Measurements from ENCODE around the gene KRTAP6-3.

The KRTAP6-3 gene

DNA sequence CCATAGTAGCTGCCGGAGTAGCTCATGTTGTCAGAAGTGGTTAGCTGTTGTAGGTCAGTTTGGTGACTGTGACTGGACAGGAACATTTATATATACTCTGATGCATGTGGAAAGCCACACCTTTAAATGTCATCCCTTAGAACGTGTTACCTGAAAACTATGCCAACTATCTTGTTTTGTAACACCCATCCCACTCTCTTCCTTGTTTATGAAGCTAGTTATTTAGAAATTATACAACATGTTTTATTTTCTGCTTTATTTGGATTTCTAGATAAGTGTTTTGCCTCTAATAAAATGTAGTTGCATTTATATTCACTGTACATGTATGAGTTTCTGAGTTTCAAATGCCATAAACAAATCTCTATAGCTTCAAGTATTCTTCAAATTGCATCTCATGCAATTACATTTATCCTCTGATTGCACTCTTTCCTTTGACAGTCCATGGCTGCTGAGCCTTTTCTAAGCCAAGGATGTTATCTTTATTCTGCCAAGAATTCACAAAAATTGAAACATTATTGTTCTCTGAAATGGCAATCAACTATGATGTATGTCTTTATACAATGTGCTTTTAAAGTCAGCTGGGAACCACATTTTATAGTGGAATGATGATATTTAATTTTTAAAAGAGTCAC, 30.9 kb upstream of the KRTAP6-3 start, which contains the start of gene KRTAP19-7:
Gene KRTAP19-7 (minus strand): TSS at position 51 of the 632 bp plus-strand sequence. CDS start 25 bp downstream, at position 26.
- Histone ChIP-seq H3K9me3 (ENCODE audit: insufficient read depth, low read length) (no peaks in the 10 kb centered on the region), H3K9ac (ENCODE audit: low read length) (no peak within 1 kb of the TSS), H3F3A (ENCODE audit: insufficient read depth) (no peaks in the 10 kb centered on the region), H2AFZ (ENCODE audit: low read depth, low read length, severe bottlenecking) (no peak within 1 kb of the TSS), H3K36me3 (ENCODE audit: low read length) (no peaks in the 10 kb centered on the region), H3K79me2 (ENCODE audit: insufficient read depth, low read length) (no peaks in the 10 kb centered on the region), H3K27me3 (ENCODE audit: low read length) (no peaks in the 10 kb centered on the region), H3K9me2 (replicated peaks; ENCODE audit: insufficient read depth, low read length) (no peaks in the 10 kb centered on the region), H3K27ac (ENCODE audit: low read depth, low read length) (no peak within 1 kb of the TSS), H3K4me3 (ENCODE audit: insufficient read depth, low read length, poor library complexity, severe bottlenecking) (no peak within 1 kb of the TSS), H4K20me1 (ENCODE audit: low read depth, low read length) (no peaks in the 10 kb centered on the region), H3K4me2 (ENCODE audit: low read depth, low read length, poor library complexity, severe bottlenecking) (no peak within 1 kb of the TSS)
- TF ChIP-seq EZH2phosphoT487 (conservative IDR thresholded peaks at IDR 0.05; ENCODE audit: low read length), result no peak
- TF ChIP-seq, protein P1, sequence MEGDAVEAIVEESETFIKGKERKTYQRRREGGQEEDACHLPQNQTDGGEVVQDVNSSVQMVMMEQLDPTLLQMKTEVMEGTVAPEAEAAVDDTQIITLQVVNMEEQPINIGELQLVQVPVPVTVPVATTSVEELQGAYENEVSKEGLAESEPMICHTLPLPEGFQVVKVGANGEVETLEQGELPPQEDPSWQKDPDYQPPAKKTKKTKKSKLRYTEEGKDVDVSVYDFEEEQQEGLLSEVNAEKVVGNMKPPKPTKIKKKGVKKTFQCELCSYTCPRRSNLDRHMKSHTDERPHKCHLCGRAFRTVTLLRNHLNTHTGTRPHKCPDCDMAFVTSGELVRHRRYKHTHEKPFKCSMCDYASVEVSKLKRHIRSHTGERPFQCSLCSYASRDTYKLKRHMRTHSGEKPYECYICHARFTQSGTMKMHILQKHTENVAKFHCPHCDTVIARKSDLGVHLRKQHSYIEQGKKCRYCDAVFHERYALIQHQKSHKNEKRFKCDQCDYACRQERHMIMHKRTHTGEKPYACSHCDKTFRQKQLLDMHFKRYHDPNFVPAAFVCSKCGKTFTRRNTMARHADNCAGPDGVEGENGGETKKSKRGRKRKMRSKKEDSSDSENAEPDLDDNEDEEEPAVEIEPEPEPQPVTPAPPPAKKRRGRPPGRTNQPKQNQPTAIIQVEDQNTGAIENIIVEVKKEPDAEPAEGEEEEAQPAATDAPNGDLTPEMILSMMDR (IDR thresholded peaks at IDR 0.05; ENCODE audit: insufficient read depth, low read length, poor library complexity, severe bottlenecking), result no peak

DNA sequence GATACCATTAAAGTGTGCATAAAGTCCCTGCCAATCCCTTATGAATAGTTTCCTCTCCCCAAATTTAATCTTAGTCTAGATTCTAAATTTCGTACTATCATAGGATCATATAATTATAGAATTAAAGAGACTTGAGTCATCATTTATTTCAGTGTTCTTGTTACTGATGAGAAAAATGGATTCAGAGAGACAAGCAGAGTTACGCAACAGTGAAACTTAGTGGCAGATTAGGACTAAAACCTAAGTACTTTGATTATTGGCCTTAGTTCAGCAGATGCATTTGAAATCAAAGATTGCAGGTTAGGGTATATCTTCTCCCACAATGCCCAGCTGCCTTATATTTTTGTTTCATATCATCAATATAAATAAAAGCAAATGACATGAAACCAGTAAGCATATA, 30.3 kb upstream of the KRTAP6-3 start:
- no peaks in the 10 kb centered on the region for H3K79me2 ChIP-seq (ENCODE audit: insufficient read depth, low read length)
- no peaks in the 10 kb centered on the region for H4K20me1 ChIP-seq (ENCODE audit: low read depth, low read length)
- no peaks in the 10 kb centered on the region for H3K27me3 ChIP-seq (ENCODE audit: low read length)
- no peaks in the 10 kb centered on the region for H3K9me3 ChIP-seq (ENCODE audit: insufficient read depth, low read length)
- no peak overlapping the region for H3K4me2 ChIP-seq (ENCODE audit: low read depth, low read length, poor library complexity, severe bottlenecking)
- no peak overlapping the region for H3K4me3 ChIP-seq (ENCODE audit: insufficient read depth, low read length, poor library complexity, severe bottlenecking)
- no peak overlapping the region for H3K9ac ChIP-seq (ENCODE audit: low read length)
- H3F3A ChIP-seq (ENCODE audit: insufficient read depth), result no peaks in the 10 kb centered on the region
- H3K27ac ChIP-seq (ENCODE audit: low read depth, low read length), result no peak overlapping the region
- H3K9me2 ChIP-seq (replicated peaks; ENCODE audit: insufficient read depth, low read length), result no peaks in the 10 kb centered on the region
- no peaks in the 10 kb centered on the region for H3K36me3 ChIP-seq (ENCODE audit: low read length)
- H2AFZ ChIP-seq (ENCODE audit: low read depth, low read length, severe bottlenecking), result no peak overlapping the region
- TF ChIP-seq, protein P1 (IDR thresholded peaks at IDR 0.05; ENCODE audit: insufficient read depth, low read length, poor library complexity, severe bottlenecking), result no peak
- no peak for TF ChIP-seq EZH2phosphoT487 (conservative IDR thresholded peaks at IDR 0.05; ENCODE audit: low read length)

DNA sequence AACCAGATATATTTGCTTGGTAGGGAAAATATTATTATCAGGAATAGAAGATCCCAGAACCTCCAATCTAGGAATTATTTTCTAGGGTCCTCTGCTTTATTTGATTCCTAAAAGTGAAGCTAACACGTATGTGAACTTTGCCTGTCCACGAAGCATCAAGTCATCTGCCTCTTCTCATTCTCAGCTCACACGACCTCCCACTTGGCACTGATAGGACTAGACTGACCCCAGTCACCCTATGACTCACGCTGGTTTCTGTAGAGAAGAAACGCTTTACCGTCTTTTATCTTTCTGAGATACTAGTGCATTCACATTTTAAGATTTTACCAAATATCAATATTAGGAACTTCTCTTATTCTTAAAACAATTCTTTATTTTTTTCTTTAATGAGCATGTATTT, 29.2 kb upstream of the KRTAP6-3 start:
- Histone ChIP-seq H3K4me2 (ENCODE audit: low read depth, low read length, poor library complexity, severe bottlenecking) (no peak overlapping the region), H3F3A (ENCODE audit: insufficient read depth) (no peaks in the 10 kb centered on the region), H3K27ac (ENCODE audit: low read depth, low read length) (no peak overlapping the region), H2AFZ (ENCODE audit: low read depth, low read length, severe bottlenecking) (no peak overlapping the region), H3K27me3 (ENCODE audit: low read length) (no peaks in the 10 kb centered on the region), H3K4me3 (ENCODE audit: insufficient read depth, low read length, poor library complexity, severe bottlenecking) (no peak overlapping the region), H4K20me1 (ENCODE audit: low read depth, low read length) (no peaks in the 10 kb centered on the region), H3K36me3 (ENCODE audit: low read length) (no peaks in the 10 kb centered on the region), H3K9me2 (replicated peaks; ENCODE audit: insufficient read depth, low read length) (no peaks in the 10 kb centered on the region), H3K9ac (ENCODE audit: low read length) (no peak overlapping the region), H3K9me3 (ENCODE audit: insufficient read depth, low read length) (no peaks in the 10 kb centered on the region), H3K79me2 (ENCODE audit: insufficient read depth, low read length) (no peaks in the 10 kb centered on the region)
- TF ChIP-seq, protein P1 (IDR thresholded peaks at IDR 0.05; ENCODE audit: insufficient read depth, low read length, poor library complexity, severe bottlenecking), result no peak
- no peak for TF ChIP-seq EZH2phosphoT487 (conservative IDR thresholded peaks at IDR 0.05; ENCODE audit: low read length)
